HFFc6 (cell line): Measurements from ENCODE around the gene LURAP1L. TPM values are rescaled to one million over a fixed set of nuclear protein-coding genes. Genes with fewer than 3 reads are reported as not detected.

Experiments
- DNase-seq: peaks from one replicate; pipeline ENCODE4 v3.0.0-alpha.2; 2018
- H3K27ac Mint-ChIP-seq: 2 replicates; pipeline ENCODE4 v1.8.0; 2020; ENCODE audit warnings: mild to moderate bottlenecking, mixed read lengths
- H3K27me3 Mint-ChIP-seq: 2 replicates; pipeline ENCODE4 v1.8.0; 2021; ENCODE audit warnings: mild to moderate bottlenecking, moderate library complexity, mixed read lengths; ENCODE audit not compliant: insufficient read depth
- H3K36me3 Mint-ChIP-seq: 2 replicates; pipeline ENCODE4 v1.8.0; 2021; ENCODE audit warnings: low read depth, mixed read lengths
- H3K4me1 Mint-ChIP-seq: 2 replicates; pipeline ENCODE4 v1.8.0; 2020; ENCODE audit warnings: low read depth, mixed read lengths
- H3K4me3 Mint-ChIP-seq: 2 replicates; pipeline ENCODE4 v1.8.0; 2020; ENCODE audit warnings: mild to moderate bottlenecking, moderate library complexity, mixed read lengths
- H3K9me3 Mint-ChIP-seq: 2 replicates; pipeline ENCODE4 v1.8.0; 2020; ENCODE audit warnings: mild to moderate bottlenecking, mixed read lengths
- total RNA-seq, 6 experiments: library from RNA; stranded (reverse); fragmentation: NEBNext Ultra II Directional; extraction: Animal tissue kit (Norgen Biotek cat#: 25700); gene quantifications; 2 replicates in 1 of 6; 3 replicates in 5 of 6; pipeline ENCODE4 v1.2.3, GENCODE V29; 2021
- TF ChIP-seq, protein P1 (sequence below): fragments of 200-600 bp; sonication (generic); IDR thresholded peaks from 2 replicates; pipeline ENCODE4 v1.5.0; 2021; ENCODE audit warnings: antibody characterized with exemption, mild to moderate bottlenecking

LURAP1L gene
- total RNA-seq, 6 experiments from 2014 or later: 1.1 to 1.7 (median 1.3) TPM

DNA sequence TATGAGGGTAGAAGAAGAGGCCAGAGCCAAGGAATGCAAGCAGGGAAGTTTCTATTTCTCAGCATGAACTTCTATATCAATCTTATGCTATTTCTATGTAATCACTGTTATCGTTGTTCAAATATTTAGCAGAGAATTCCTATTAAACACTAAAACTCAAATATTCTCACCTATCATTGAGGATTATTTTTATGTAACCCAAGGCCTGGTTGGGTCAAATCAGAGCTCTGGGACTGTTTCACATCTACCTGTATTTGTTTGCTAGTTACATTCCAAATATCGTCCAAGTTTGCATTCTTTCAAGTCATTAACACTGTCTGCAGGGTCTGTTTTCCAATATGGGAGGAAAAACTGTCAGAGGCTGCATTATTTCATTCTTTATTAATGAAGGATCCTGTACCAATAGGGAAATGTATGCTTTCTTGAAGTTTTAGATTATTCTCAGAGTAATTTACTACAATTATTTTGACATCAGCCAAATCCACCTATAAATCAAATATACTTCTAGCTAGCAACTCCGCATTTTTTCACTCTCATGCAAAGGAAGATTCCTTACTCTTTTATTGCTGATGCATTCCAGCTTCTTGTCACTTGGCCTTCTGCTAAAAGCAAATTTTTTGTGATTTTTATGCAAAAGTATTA lies 52.2 kb downstream of the LURAP1L start:
- H3K36me3 Mint-ChIP-seq: no peaks in the 10 kb centered on the region
- H3K4me3 Mint-ChIP-seq: no peak overlapping the region
- H3K9me3 Mint-ChIP-seq: no peaks in the 10 kb centered on the region
- H3K27me3 Mint-ChIP-seq: no peaks in the 10 kb centered on the region
- TF ChIP-seq, protein P1, sequence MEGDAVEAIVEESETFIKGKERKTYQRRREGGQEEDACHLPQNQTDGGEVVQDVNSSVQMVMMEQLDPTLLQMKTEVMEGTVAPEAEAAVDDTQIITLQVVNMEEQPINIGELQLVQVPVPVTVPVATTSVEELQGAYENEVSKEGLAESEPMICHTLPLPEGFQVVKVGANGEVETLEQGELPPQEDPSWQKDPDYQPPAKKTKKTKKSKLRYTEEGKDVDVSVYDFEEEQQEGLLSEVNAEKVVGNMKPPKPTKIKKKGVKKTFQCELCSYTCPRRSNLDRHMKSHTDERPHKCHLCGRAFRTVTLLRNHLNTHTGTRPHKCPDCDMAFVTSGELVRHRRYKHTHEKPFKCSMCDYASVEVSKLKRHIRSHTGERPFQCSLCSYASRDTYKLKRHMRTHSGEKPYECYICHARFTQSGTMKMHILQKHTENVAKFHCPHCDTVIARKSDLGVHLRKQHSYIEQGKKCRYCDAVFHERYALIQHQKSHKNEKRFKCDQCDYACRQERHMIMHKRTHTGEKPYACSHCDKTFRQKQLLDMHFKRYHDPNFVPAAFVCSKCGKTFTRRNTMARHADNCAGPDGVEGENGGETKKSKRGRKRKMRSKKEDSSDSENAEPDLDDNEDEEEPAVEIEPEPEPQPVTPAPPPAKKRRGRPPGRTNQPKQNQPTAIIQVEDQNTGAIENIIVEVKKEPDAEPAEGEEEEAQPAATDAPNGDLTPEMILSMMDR: no peak
- peaks cover 10% of the 10 kb centered on the region; the same call in 1 of the 2 replicates for H3K4me1 Mint-ChIP-seq
- DNase-seq: no peak
- no peak overlapping the region for H3K27ac Mint-ChIP-seq

DNA sequence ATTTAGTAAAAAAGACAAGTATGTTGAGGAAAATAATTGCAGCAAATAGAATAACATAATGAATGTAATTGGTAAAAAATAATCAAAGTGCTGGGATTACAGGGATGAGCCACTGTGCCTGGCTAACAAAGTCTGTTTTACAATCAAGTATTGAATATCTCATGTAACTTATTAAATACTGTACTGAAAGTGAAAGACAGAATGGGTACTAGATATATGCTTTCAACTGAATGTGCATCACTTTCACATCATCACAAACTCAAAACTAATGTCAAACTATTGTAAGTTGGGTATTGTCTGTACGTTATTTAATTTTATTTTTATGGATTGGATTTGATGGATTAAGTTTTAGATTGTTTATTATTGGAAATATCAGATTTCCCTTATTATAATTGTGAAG lies 58.9 kb downstream of the LURAP1L start:
- no peak overlapping the region for H3K27ac Mint-ChIP-seq
- TF ChIP-seq, protein P1: no peak
- H3K27me3 Mint-ChIP-seq: peaks cover 2% of the 10 kb centered on the region; the same call in 1 of the 2 replicates
- peaks cover 2% of the 10 kb centered on the region; the same call in 1 of the 2 replicates for H3K4me1 Mint-ChIP-seq
- no peaks in the 10 kb centered on the region; the same call in 1 of the 2 replicates for H3K9me3 Mint-ChIP-seq
- no peaks in the 10 kb centered on the region; the same call in 1 of the 2 replicates for H3K36me3 Mint-ChIP-seq
- no peak for DNase-seq
- no peak overlapping the region for H3K4me3 Mint-ChIP-seq

DNA sequence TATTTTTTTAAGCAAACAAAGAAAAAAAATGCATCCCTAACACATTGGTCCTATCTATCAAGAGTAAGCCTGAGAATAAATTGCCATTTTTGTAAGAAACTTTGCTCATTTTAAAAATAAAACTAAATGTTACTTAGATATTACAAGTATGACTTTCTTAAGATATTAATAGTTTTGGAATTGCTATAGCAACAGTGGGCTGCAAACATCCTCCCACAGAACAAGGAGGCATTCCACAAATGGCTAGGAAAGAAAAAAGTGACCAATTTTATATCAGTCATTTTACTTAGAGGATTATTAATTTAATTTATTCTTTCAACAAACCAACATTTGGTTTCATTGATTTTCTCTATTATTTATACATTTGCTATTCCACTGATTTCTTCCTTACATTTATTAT lies 63.7 kb downstream of the LURAP1L start:
- Mint-ChIP-seq H3K36me3 (no peaks in the 10 kb centered on the region; the same call in 1 of the 2 replicates), H3K4me3 (no peak overlapping the region), H3K9me3 (no peaks in the 10 kb centered on the region; the same call in 1 of the 2 replicates), H3K27me3 (peaks cover 2% of the 10 kb centered on the region; the same call in 1 of the 2 replicates), H3K4me1 (peaks cover 2% of the 10 kb centered on the region; the same call in 1 of the 2 replicates), H3K27ac (no peak overlapping the region)
- DNase-seq: no peak
- TF ChIP-seq, protein P1: no peak

DNA sequence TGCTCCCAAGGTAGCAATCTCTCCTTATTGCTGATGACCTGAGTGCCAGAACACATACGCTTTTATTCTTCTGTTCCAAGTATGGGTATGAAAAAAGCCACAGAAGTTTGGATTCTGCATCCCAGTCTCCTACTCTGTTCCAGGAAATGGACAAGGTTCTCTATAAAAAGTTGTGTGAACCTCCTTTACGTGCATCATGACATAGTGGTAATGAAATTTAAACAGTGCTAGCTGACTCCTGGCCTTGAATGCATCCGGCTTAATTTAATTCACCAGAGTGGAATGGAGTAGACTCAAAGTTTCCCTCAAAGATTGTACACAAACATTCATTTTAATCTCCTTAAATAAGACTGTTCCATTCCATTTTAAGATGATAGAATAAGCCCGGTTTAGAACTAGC lies 68.9 kb downstream of the LURAP1L start:
- peak overlapping the region; percentile 3; the same call in 1 of the 2 replicates for H3K27ac Mint-ChIP-seq
- TF ChIP-seq, protein P1: no peak
- no peak for DNase-seq
- no peaks in the 10 kb centered on the region for H3K27me3 Mint-ChIP-seq
- H3K36me3 Mint-ChIP-seq: no peaks in the 10 kb centered on the region
- peaks cover 7% of the 10 kb centered on the region; the same call in 1 of the 2 replicates for H3K4me1 Mint-ChIP-seq
- H3K9me3 Mint-ChIP-seq: no peaks in the 10 kb centered on the region
- no peak overlapping the region for H3K4me3 Mint-ChIP-seq

DNA sequence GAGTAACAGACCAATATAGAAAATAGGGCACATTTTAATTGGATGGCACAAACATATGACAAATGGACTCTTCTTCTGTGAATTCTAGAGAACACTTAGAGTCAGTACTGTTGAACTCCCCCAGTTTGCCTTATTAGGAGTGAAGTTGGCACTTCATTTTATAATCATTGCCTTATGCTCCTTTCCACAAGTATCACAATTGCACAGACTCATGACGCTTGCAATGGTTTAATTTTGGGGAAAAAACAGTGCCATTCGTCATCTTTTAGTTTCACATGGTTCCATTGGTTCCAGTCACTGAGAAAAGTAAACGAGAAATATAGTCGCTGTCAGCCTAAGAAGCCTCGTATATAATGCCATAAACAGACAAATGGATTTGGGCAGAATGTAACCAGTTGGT lies 71.2 kb downstream of the LURAP1L start:
- Mint-ChIP-seq H3K4me1 (peaks cover 7% of the 10 kb centered on the region; the same call in 1 of the 2 replicates), H3K27ac (no peak overlapping the region), H3K27me3 (no peaks in the 10 kb centered on the region), H3K4me3 (no peak overlapping the region), H3K36me3 (no peaks in the 10 kb centered on the region), H3K9me3 (no peaks in the 10 kb centered on the region)
- TF ChIP-seq, protein P1: no peak
- DNase-seq: no peak
